Renal pelvis (tissue), 4 donors: ENCODE results near the gene CCDC8. TPM values are rescaled to one million over a fixed set of nuclear protein-coding genes. Genes with fewer than 3 reads are reported as not detected.
"Not testable (repeated sequence)": the region's sequence is repeated elsewhere in the genome, so short reads cannot be mapped to it uniquely, and the experiment has no call there.

Experiments
- DNase-seq: peaks from one replicate; pipeline ENCODE4 v3.0.0-alpha.2; 2013
- polyA plus RNA-seq, 3 donors: library from polyadenylated mRNA; unstranded; fragments of 120-200 nt; gene quantifications; one replicate each; pipeline ENCODE4 v1.2.1, GENCODE V29; 2013; ENCODE audit not compliant: insufficient read length in 3 of 3

CCDC8 gene
- polyA plus RNA-seq, 3 donors = 50.7 to 67.3 (median 62.1) TPM

DNA sequence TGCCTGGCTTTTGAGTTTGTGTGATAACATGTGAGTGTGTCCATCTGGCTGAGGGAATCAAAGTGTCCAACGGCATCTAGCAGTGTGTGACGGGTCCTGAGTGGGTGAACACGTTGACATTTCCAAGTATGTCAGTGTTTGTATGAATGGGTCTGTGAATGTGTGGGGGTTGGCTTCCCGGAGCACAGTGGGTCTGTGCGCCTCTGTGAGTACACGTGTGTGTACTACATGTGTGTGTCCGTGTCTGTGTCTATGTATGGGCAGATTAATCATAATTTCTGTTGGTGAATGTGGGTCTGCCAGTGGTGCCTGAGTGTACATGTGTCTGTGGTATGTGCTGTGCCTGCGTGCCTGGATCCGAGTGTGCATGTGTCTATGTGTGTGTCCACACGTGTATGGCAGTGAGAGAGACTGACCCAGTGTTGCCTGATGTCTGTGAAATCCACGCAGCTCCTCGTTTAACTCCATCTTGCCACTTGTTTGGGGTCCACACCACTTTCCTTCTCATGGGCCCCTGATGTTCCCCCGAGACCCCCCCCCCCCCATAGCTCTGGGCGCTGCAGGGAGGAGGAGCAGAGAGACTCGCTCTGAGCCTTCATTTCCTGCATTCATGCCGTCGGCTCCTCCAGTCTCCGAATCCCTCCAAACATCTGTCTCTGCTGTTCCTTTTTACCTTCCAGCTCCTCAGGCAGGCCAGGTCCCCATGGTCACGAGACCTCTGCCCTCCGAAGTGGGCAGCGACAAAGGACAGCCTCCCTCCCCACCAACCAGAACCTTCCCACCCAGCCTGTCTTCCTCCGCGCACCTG lies 5.3 kb downstream of the CCDC8 start:
- no peak for DNase-seq

DNA sequence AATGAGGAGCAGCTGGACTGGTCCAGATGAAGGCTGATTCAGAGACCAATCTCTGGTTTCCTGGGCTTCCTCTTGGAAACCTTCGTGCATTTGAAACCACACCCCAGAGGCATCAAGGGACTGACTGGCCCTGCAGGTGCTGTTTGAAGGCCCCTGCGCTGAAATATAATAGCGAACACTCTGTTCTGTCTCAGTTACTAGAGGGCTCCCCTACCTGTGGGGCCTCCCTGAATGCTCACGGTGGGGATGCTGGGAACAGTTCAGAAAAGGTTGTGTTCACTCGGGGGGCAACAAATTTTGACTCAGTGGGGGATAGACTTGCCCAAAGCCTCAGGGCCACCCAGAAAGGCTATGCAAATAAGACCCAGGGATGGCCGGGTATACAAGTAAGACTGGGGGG lies 6.4 kb downstream of the CCDC8 start:
- no peak for DNase-seq

DNA sequence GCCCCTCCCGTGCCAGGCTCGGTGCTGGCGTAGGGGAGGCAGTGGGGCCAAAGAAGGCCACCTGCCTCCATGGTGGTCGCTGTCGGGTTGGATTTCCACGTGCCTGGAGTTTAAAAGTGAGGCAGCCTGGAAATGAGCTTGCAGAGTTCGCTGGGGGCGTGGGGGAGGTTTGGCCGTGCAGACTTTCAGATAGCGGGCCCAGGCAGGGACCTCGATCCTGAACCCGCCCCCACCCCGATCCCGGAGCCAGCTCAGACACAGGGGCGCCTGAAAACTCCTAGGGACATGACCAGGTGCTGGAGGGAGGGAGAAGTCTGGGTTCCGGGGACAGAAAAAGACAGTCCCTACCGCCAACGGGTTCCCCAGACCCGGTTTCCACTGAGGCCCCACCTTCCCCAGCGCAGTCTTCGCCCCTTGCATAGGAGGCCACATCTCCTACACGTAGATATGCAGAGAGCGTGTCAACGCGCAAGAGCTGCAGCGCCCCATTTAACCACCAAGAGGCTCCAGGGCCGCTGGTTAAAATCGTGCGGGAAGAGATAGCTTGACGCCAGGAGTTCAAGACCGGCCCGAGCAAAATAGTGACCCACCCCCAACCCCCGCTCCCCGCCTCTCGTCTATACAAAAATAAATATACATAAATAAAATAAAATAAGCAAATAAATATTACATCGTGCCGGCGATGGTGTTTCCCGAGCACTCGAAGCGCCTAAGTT lies 8.5 kb downstream of the CCDC8 start:
- DNase-seq = peak; percentile 53

- DNase-seq = peak; percentile 69
Measured at GRCh38 chr19:46404055-46404752, 9.2 kb downstream of the CCDC8 start.

- DNase-seq = no peak
Measured at GRCh38 chr19:46402725-46403124, 10.6 kb downstream of the CCDC8 start.

DNA sequence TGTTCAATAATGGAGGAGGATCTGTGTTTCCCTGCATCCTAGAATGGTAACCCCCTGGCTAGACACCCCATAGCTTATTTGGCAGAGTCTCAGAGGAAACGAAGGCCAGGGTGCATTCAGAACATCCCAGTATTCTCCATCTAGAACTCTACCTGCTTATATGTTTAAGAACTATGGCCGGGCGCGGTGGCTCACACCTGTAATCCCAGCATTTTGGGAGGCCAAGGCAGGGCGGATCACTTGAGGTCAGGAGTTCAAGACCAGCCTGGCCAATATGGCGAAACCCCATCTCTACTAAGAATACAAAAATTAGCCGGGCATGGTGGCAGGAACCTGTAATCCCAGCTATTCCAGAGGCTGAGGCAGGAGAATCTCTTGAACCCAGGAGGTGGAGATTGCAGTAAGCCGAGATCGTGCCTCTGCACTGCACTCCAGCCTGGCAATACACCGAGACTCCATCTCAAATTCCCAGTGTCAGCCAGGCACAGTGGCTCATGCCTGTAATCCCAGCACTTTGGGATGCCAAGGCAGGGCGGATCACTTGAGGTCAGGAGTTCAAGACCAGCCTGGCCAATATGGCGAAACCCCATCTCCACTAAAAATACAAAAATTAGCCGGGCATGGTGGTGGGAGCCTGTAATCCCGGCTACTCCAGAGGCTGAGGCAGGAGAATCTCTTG lies 15.4 kb downstream of the CCDC8 start:
- DNase-seq = not testable (repeated sequence)

DNA sequence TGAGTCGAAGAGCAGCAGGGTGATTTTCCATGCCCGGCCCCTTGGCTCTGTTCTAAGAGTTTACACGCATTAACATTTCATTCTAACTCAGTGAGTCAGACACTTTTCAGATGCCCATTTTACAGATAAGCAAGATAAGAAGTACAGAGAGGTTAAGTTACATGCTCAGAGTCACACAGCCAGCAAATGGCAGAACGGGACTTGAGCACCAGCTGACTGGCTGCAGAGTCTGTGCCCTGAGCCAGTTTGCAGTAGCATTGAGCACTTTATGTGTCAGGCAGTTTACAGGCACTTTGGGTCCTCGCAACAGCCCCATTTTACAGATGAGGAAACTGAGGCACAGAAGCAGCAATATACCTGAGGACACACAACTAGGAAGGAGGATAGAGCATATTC lies 19.0 kb downstream of the CCDC8 start:
- no peak for DNase-seq

- no peak for DNase-seq
Measured at GRCh38 chr19:46393456-46394401, 19.6 kb downstream of the CCDC8 start.

DNA sequence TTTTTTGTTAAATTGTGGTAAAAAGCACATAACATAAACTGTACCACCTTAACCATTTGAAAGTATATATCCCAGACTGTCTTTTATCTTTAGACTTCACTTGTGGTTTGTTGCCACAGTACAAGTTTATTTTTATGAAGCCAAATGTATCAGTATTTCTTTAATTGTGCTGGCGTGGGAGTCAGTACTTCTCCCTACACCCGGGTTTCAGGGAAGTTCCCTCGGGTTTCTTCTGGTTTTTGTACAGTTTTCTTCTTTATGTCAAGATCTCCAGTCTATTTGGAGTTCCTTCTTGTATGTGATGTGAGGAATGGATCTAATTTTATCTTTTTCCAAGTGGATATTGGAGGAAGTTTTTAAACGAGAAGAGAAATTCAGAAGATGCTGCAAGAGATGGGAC lies 20.5 kb downstream of the CCDC8 start:
- DNase-seq = no peak

GRCh38 chr19:46392252-46392801 lies 21.0 kb downstream of the CCDC8 start:
- DNase-seq = peak; percentile 55

DNA sequence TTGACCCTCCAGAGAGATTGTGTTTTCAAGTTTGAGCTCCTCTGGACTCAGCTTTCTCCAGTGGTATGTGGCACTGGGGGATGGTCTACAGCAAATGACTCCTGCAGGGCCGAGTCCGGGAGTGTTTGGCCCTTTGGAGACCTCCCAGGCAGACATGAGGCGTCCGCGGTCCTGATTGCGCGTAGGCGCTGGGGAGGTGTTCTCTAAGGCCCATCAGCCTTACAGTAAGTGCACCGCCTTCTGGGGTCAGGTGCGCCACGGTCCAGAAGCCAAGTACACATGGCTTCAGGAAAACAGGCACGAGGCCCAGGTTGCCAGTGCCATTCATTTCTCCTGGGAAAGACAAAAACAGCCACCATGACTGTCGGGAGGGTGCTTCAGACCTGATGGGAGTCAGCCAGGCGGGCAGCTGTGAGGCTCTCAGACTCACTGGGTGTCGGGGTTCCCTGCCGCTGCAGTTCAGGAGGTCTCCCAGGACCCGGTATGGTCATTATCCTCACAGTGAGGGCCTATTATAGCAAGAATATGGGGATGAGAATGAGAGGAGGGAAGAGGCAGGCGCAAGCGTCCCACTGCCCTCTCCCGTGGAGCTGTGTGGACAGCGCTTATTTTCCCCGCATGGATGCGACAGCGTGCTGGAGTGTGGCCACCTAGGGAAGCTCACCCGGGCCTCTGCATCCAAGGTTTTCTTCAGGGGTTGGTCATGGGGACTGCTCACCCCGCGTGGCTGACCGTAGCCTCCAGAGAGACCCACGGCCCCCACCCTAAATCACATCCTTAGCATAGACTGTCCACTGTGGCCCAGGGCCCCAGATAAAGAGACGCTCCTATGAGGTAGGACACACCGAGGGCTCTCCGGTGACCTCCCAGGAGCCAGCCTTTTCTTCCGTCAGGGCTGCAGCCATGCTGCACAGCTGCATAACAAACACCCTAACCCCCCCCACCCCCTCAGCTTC lies 21.8 kb downstream of the CCDC8 start:
- no peak for DNase-seq

GRCh38 chr19:46390866-46391265 lies 22.5 kb downstream of the CCDC8 start:
- DNase-seq = no peak

GRCh38 chr19:46390121-46390858 lies 23.1 kb downstream of the CCDC8 start:
- no peak for DNase-seq

DNA sequence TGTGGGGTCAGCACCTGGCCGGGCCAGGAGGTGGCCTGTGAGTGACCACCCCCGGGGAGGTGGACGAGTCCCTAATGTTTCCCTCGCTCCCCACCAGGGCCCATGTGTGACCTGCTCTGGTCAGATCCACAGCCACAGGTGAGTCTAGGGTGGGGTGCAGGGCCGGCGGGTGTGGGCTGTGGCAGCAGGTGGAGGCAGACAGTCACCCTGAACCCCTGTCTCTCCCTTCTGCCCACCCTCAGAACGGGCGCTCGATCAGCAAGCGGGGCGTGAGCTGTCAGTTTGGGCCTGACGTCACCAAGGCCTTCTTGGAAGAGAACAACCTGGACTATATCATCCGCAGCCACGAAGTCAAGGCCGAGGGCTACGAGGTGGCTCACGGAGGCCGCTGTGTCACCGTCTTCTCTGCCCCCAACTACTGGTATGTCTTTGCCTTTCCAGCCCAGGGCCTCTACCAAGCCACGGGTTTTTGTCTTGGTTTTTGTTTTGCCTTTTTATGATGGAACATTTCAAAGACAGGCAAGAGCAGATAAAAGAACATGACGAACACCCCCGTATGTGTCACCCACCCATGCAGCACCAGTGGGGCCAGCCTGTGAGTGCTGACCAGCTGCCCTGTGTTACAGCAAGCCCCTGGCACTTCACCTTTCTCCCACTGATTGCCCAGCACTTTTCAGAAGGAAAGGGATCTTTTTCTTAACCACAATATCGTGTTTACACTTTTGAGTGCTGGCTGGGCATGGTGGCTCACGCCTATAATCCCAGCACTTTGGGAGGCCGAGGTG lies 24.9 kb downstream of the CCDC8 start:
- no peak for DNase-seq

DNA sequence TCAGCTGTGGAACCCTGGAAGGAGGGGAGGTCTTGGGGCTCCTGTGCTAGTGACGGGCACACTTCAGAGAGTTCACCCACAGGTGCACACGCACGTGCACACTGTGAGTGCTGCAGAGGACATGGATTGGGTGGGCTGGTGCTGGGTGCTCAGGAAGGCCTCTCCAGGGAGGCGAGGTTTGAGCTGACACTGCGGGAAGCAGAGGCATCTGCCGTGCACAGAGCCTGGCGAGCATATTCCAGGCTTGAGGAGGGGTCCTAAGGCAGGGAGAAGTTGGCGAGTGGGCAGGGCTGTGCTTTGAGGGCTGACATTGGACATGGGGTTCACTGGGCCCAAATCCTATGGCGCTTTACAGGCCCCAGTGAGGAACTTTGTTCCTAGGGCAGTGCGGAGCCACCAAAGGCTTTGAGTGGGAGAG lies 25.6 kb downstream of the CCDC8 start:
- DNase-seq = no peak

DNA sequence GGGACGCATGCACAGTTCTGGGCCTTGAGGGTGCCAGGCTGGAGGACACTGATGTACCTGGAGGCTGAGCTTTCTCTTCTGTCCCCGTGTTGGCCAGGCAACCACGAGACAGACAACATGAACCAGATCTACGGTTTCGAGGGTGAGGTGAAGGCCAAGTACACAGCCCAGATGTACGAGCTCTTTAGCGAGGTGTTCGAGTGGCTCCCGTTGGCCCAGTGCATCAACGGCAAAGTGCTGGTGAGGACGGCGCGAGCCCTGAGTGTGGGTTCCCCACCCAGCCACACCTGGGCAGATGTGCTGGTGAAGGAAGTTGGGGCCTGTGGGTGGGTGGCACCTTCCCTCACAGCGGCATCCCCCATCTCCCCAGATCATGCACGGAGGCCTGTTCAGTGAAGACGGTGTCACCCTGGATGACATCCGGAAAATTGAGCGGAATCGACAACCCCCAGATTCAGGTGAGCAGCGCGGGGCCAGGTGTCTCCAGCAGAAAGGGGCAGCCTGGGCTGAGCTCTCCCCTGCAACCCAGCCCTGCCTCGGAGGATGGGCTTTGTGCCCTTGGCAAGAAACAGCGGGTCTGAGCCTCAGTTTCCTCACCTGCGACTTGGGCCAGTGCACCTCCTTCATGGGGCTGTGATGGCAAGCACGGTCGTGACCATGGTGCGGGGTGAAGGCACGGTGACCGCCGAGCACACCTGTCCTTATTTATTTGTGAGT lies 26.2 kb downstream of the CCDC8 start:
- DNase-seq = no peak

DNA sequence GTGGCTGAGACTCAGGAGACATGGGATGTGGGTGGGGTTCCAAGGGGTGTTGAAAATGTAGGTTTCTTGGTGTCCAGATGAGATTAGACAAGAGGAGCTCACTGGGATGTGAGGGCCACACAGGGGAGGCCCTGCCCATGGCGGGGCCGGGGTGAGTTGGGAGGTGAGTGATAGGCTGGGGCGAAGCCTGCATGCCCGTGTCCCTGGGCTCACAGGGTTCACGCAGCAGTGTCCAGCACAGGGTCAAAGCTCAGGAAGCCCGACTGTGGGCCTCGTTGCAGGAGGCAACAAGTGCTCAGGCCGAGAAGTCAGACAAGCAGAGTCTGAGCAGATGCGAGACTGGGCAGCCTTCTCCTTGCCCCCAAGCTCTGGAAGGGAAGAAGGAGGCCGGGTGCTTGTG lies 27.2 kb downstream of the CCDC8 start:
- DNase-seq = no peak
